ENCODE measurements around the gene TYW1.
"Not testable (repeated sequence)": the region's sequence is repeated elsewhere in the genome, so short reads cannot be mapped to it uniquely, and the experiment has no call there.

Gene TYW1

GRCh38 chr7:67128257-67128656, 131.6 kb downstream of the TYW1 start:
- not testable (repeated sequence) for H3K9ac ChIP-seq (ENCODE audit: insufficient read length, low read depth); H3K9me3 ChIP-seq (ENCODE audit: insufficient read depth, low read length)

DNA sequence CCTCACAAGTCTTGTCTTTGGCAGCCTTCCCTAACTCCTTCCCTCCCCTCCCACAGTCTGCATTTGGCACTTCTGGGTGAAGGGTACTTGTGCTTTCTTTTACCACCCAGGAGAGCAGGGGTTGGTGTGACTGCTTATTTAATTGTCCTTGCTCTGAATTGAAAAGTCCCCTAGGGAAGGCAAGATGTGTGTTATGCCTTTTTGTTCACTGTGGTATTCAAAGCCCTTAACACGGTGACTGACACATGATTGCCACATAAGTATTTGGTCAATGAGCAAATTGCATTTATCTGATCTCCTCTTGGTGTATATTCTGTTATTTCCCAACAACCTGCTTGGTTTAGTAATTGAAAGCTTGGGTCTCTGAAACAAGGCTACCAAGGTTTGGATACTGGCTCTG, 134.1 kb downstream of the TYW1 start:
- not testable (repeated sequence) for DNase-seq (ENCODE audit: low read depth, low spot score); H3K4me1 ChIP-seq (ENCODE audit: insufficient read depth, insufficient read length); H3K27me3 ChIP-seq (ENCODE audit: insufficient read depth, insufficient read length); H3K9ac ChIP-seq (ENCODE audit: insufficient read length, low read depth); H3K36me3 ChIP-seq (ENCODE audit: insufficient read depth, insufficient read length, low read length); H3K4me3 ChIP-seq (ENCODE audit: insufficient read length, low read depth); H3K9me3 ChIP-seq (ENCODE audit: insufficient read depth, low read length)

More at GRCh38 chr7:67128257-67128656, 131.6 kb downstream of the TYW1 start:
- not testable (repeated sequence) for H3K4me3 ChIP-seq (ENCODE audit: insufficient read length, low read depth); DNase-seq (ENCODE audit: low read depth, low spot score); H3K36me3 ChIP-seq (ENCODE audit: insufficient read depth, insufficient read length, low read length); H3K4me1 ChIP-seq (ENCODE audit: insufficient read depth, insufficient read length); H3K27me3 ChIP-seq (ENCODE audit: insufficient read depth, insufficient read length)

DNA sequence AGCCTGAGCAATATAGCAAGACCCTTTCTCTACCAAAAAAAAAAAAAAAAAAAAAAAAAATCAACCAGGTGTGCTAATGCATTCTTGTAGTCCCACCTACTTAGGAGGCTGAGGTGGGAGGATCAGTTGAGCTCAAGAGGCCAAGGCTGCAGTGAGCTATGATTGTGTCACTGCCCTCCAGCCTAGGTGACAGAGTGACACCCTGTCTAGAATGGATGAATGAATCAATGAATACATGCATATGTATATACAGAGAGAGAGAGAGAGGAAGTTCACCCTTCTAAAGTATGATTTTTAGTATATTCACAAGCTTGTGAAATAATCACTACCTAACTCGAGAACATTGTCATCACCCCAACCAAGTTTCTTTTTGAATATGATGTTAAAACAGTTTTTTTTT, 138.3 kb downstream of the TYW1 start:
- H3K4me1 ChIP-seq (ENCODE audit: insufficient read depth, insufficient read length); H3K9me3 ChIP-seq (ENCODE audit: insufficient read depth, low read length); H3K4me3 ChIP-seq (ENCODE audit: insufficient read length, low read depth); H3K27me3 ChIP-seq (ENCODE audit: insufficient read depth, insufficient read length); H3K9ac ChIP-seq (ENCODE audit: insufficient read length, low read depth); DNase-seq (ENCODE audit: low read depth, low spot score); H3K36me3 ChIP-seq (ENCODE audit: insufficient read depth, insufficient read length, low read length): not testable (repeated sequence)

- DNase-seq (ENCODE audit: low read depth, low spot score); H3K36me3 ChIP-seq (ENCODE audit: insufficient read depth, insufficient read length, low read length); H3K9ac ChIP-seq (ENCODE audit: insufficient read length, low read depth); H3K27me3 ChIP-seq (ENCODE audit: insufficient read depth, insufficient read length); H3K4me1 ChIP-seq (ENCODE audit: insufficient read depth, insufficient read length); H3K4me3 ChIP-seq (ENCODE audit: insufficient read length, low read depth); H3K9me3 ChIP-seq (ENCODE audit: insufficient read depth, low read length): not testable (repeated sequence)
These were observed 139.2 kb downstream of the TYW1 start for GRCh38 chr7:67135617-67136486.

DNA sequence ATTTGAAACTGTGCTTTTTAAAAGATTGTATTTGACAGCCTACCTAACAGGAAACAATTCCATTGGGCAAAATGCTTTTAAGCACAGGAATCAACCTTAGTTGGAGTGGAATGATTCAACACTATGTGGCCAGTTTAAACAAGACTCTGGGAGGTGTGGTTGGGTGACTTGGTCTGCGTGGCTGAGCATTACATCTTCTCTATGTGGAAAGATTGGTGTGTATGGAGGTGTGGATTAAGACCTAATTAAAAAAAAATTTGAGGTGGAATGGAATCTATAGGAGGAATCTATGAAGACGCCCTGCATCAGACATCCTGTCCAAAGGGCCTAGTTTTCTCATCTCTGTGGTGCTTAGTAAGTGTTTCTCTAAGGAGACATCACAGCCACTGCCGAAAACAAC, 140.9 kb downstream of the TYW1 start:
- H3K9me3 ChIP-seq (ENCODE audit: insufficient read depth, low read length); H3K4me1 ChIP-seq (ENCODE audit: insufficient read depth, insufficient read length); H3K4me3 ChIP-seq (ENCODE audit: insufficient read length, low read depth); H3K27me3 ChIP-seq (ENCODE audit: insufficient read depth, insufficient read length); H3K36me3 ChIP-seq (ENCODE audit: insufficient read depth, insufficient read length, low read length); H3K9ac ChIP-seq (ENCODE audit: insufficient read length, low read depth); DNase-seq (ENCODE audit: low read depth, low spot score): not testable (repeated sequence)

DNA sequence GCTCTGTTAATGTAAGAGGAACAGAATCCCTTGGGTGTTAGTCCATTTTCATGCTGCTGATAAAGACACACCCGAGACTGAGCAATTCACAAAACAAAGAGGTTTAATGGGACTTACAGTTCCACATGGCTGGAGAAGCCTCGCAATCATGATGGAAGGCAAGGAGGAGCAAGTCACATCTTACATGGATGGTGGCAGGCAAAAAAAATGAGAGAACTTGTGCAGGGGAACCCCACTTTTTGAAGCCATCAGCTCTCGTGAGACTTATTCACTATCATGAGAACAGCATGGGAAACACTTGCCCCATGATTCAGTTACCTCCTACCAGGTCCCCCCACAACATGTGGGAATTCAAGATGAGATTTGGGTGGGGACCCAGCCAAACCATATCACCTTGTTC, 143.2 kb downstream of the TYW1 start:
- H3K27me3 ChIP-seq (ENCODE audit: insufficient read depth, insufficient read length); DNase-seq (ENCODE audit: low read depth, low spot score); H3K4me3 ChIP-seq (ENCODE audit: insufficient read length, low read depth); H3K9ac ChIP-seq (ENCODE audit: insufficient read length, low read depth); H3K9me3 ChIP-seq (ENCODE audit: insufficient read depth, low read length); H3K36me3 ChIP-seq (ENCODE audit: insufficient read depth, insufficient read length, low read length); H3K4me1 ChIP-seq (ENCODE audit: insufficient read depth, insufficient read length): not testable (repeated sequence)

DNA sequence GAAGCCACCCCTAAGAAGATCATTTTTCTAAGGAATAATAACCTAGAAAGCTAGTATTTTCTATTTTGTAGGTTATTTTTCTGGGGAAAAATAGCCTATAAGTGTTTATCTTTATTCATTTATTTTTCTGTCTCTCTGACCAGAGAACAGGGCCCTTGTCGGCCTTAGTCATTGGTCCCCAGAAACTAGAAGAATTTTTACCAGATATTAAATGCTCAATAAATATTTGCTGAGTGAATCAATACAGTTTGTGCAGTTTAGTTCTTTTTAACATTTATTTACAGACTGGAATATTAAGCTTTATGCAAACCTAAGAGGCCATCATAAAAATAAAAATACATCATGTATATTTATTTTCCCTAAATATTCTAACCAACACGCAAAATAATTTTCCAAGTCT, 144.4 kb downstream of the TYW1 start:
- H3K4me3 ChIP-seq (ENCODE audit: insufficient read length, low read depth); H3K36me3 ChIP-seq (ENCODE audit: insufficient read depth, insufficient read length, low read length); H3K4me1 ChIP-seq (ENCODE audit: insufficient read depth, insufficient read length); H3K9me3 ChIP-seq (ENCODE audit: insufficient read depth, low read length); DNase-seq (ENCODE audit: low read depth, low spot score); H3K27me3 ChIP-seq (ENCODE audit: insufficient read depth, insufficient read length); H3K9ac ChIP-seq (ENCODE audit: insufficient read length, low read depth): not testable (repeated sequence)

DNA sequence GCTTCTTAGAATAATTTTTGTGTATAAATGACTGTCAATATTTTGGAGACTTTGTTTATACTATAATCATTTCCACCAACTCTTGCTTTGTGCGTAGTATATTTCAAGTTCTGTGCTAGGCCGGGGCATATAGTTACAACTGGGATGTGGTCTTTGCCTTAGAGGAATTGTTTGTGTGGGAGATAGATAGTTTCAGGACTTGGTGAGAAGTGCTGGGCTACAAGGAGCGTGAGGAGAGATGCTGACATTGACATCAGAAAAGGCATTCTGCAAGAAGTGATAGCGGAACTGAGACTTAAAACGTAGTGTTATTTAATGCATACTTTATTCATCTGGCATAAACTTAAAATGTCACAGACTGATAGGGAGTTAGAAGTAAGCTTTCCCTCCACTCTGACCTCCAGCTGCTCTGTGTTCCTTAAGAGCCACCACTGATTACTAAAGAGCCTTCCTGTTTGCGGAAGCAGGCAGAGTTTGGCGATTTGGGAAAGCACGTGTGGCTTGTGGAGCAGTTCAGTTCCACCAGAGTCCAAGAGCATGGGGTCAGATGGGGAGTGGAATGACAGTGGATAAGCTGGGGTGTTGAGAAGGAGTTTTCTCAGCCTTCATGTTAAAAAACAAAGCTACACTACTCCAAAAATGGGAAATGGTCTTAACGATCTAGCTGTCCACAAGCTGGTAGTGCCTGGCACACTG, 146.6 kb downstream of the TYW1 start:
- DNase-seq (ENCODE audit: low read depth, low spot score); H3K4me3 ChIP-seq (ENCODE audit: insufficient read length, low read depth); H3K27me3 ChIP-seq (ENCODE audit: insufficient read depth, insufficient read length); H3K36me3 ChIP-seq (ENCODE audit: insufficient read depth, insufficient read length, low read length); H3K9me3 ChIP-seq (ENCODE audit: insufficient read depth, low read length); H3K4me1 ChIP-seq (ENCODE audit: insufficient read depth, insufficient read length); H3K9ac ChIP-seq (ENCODE audit: insufficient read length, low read depth): not testable (repeated sequence)

- H3K27me3 ChIP-seq (ENCODE audit: insufficient read depth, insufficient read length); H3K9me3 ChIP-seq (ENCODE audit: insufficient read depth, low read length); H3K9ac ChIP-seq (ENCODE audit: insufficient read length, low read depth); H3K4me1 ChIP-seq (ENCODE audit: insufficient read depth, insufficient read length); H3K36me3 ChIP-seq (ENCODE audit: insufficient read depth, insufficient read length, low read length); H3K4me3 ChIP-seq (ENCODE audit: insufficient read length, low read depth); DNase-seq (ENCODE audit: low read depth, low spot score): not testable (repeated sequence)
These were observed 149.1 kb downstream of the TYW1 start for GRCh38 chr7:67145581-67146193.

GRCh38 chr7:67149131-67149530, 152.5 kb downstream of the TYW1 start:
- H3K4me1 ChIP-seq (ENCODE audit: insufficient read depth, insufficient read length); H3K9ac ChIP-seq (ENCODE audit: insufficient read length, low read depth); H3K4me3 ChIP-seq (ENCODE audit: insufficient read length, low read depth); H3K9me3 ChIP-seq (ENCODE audit: insufficient read depth, low read length); DNase-seq (ENCODE audit: low read depth, low spot score); H3K27me3 ChIP-seq (ENCODE audit: insufficient read depth, insufficient read length); H3K36me3 ChIP-seq (ENCODE audit: insufficient read depth, insufficient read length, low read length): not testable (repeated sequence)

GRCh38 chr7:67154374-67154773, 157.7 kb downstream of the TYW1 start:
- not testable (repeated sequence) for H3K4me3 ChIP-seq (ENCODE audit: insufficient read length, low read depth); H3K9me3 ChIP-seq (ENCODE audit: insufficient read depth, low read length); DNase-seq (ENCODE audit: low read depth, low spot score)

DNA sequence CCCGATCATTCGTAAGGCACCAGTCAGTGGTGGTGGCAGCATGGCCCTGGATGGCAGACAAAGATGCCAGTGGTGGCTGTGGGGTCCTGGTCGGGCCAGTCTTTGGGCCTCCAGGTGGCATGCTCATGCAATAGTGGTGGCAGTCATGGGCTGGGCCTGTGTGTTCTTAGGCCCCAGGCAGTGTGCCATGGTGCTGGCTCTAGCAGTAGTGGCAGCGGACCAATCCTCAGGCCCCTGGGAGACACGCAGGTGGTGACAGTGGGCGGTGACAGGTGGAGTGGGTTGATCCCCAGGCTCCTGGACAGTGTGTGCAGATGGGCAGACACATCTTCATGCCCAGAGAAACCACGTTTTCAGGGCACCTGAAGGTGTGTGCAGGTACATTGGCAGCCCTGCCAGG, 159.4 kb downstream of the TYW1 start:
- not testable (repeated sequence) for H3K4me3 ChIP-seq (ENCODE audit: insufficient read length, low read depth); H3K36me3 ChIP-seq (ENCODE audit: insufficient read depth, insufficient read length, low read length); H3K9ac ChIP-seq (ENCODE audit: insufficient read length, low read depth); H3K4me1 ChIP-seq (ENCODE audit: insufficient read depth, insufficient read length); H3K27me3 ChIP-seq (ENCODE audit: insufficient read depth, insufficient read length); H3K9me3 ChIP-seq (ENCODE audit: insufficient read depth, low read length); DNase-seq (ENCODE audit: low read depth, low spot score)

More at GRCh38 chr7:67154374-67154773, 157.7 kb downstream of the TYW1 start:
- H3K4me1 ChIP-seq (ENCODE audit: insufficient read depth, insufficient read length); H3K27me3 ChIP-seq (ENCODE audit: insufficient read depth, insufficient read length); H3K36me3 ChIP-seq (ENCODE audit: insufficient read depth, insufficient read length, low read length); H3K9ac ChIP-seq (ENCODE audit: insufficient read length, low read depth): not testable (repeated sequence)

Data from NT2/D1 (cell line).